Measurements from ENCODE around the gene VMO1.
A peak's percentile ranks its signal among the peaks of the same experiment; 100 is the strongest.

The VMO1 gene

GRCh38 chr17:4742133-4742532, 44.0 kb downstream of the VMO1 start:
- no peak for TF ChIP-seq CTCF (IDR thresholded peaks at IDR 0.05; ENCODE audit: borderline replicate concordance, control extremely low read depth, extremely low read depth, insufficient read depth, missing control alignments)
- in situ Hi-C loops (cut with MboI; ENCODE audit: low sequenced_read_pairs, unreplicated experiment), result no loop called here
- DNase-seq (ENCODE audit: low spot score), result no peak

GRCh38 chr17:4741544-4741943, 44.6 kb downstream of the VMO1 start:
- TF ChIP-seq CTCF (IDR thresholded peaks at IDR 0.05; ENCODE audit: borderline replicate concordance, control extremely low read depth, extremely low read depth, insufficient read depth, missing control alignments), result no peak
- in situ Hi-C loops (cut with MboI; ENCODE audit: low sequenced_read_pairs, unreplicated experiment), result no loop called here
- DNase-seq (ENCODE audit: low spot score), result no peak

- in situ Hi-C loops (cut with MboI; ENCODE audit: low sequenced_read_pairs, unreplicated experiment), result no loop called here
- no peak for DNase-seq (ENCODE audit: low spot score)
- TF ChIP-seq CTCF (IDR thresholded peaks at IDR 0.05; ENCODE audit: borderline replicate concordance, control extremely low read depth, extremely low read depth, insufficient read depth, missing control alignments), result no peak
These were observed 45.6 kb downstream of the VMO1 start for GRCh38 chr17:4740584-4740983.

GRCh38 chr17:4740025-4740351, 46.2 kb downstream of the VMO1 start:
- DNase-seq (ENCODE audit: low spot score), result no peak
- in situ Hi-C loops (cut with MboI; ENCODE audit: low sequenced_read_pairs, unreplicated experiment), result no loop called here
- no peak for TF ChIP-seq CTCF (IDR thresholded peaks at IDR 0.05; ENCODE audit: borderline replicate concordance, control extremely low read depth, extremely low read depth, insufficient read depth, missing control alignments)

- in situ Hi-C loops (cut with MboI; ENCODE audit: low sequenced_read_pairs, unreplicated experiment), result no loop called here
- DNase-seq (ENCODE audit: low spot score), result peak; percentile 88
These were observed 46.8 kb downstream of the VMO1 start, which contains the start of the genes CXCL16 and ZMYND15 for GRCh38 chr17:4739122-4740024. Gene CXCL16, minus strand, starts transcription at chr17:4739928. Its CDS starts 589 bp downstream, at chr17:4739339. Gene ZMYND15, plus strand, starts transcription at chr17:4739833. Its CDS starts 716 bp downstream, at chr17:4740549.

More at GRCh38 chr17:4739122-4740024, 46.8 kb downstream of the VMO1 start, which contains the start of the genes CXCL16 and ZMYND15:
- TF ChIP-seq CTCF (IDR thresholded peaks at IDR 0.05; ENCODE audit: borderline replicate concordance, control extremely low read depth, extremely low read depth, insufficient read depth, missing control alignments), result no peak
